OCI-LY3 (cell line): ENCODE measurements around the gene KLHL29.

Experiments
- H2AFZ ChIP-seq: fragments of 200-600, 300-600 bp; shearing (Covaris generic); 2 replicates; pipeline ENCODE4 v1.6.0; 2014; ENCODE audit warnings: antibody characterized with exemption, low read depth, low read length
- H3K27ac ChIP-seq: fragments of 200-600, 300-600 bp; sonication (generic); 2 replicates; pipeline ENCODE4 v1.5.1; 2014; ENCODE audit warnings: mild to moderate bottlenecking, low read length, moderate library complexity, mixed read lengths
- H3K27me3 ChIP-seq: fragments of 200-600, 300-600 bp; sonication (generic); 2 replicates; pipeline ENCODE4 v1.6.1; 2014; ENCODE audit warnings: low read depth, low read length, mixed read lengths
- H3K36me3 ChIP-seq: fragments of 200-600, 300-600 bp; sonication (generic); replicated peaks from 2 replicates; pipeline ENCODE3; 2014; ENCODE audit warnings: low read depth, low read length, mixed read lengths
- H3K4me1 ChIP-seq: fragments of 300-600, 200-600 bp; sonication (generic); 2 replicates; pipeline ENCODE4 v1.6.1; 2014; ENCODE audit warnings: low read length, mixed read lengths
- H3K4me2 ChIP-seq: fragments of 200-600, 300-600 bp; sonication (generic); 2 replicates; pipeline ENCODE4 v1.6.1; 2014; ENCODE audit warnings: low read length, mixed read lengths
- H3K4me3 ChIP-seq: fragments of 300-600, 200-600 bp; sonication (generic); 2 replicates; pipeline ENCODE4 v1.5.1; 2014; ENCODE audit warnings: antibody characterized with exemption, mild to moderate bottlenecking, low read length, moderate library complexity
- H3K79me2 ChIP-seq: fragments of 300-600, 200-600 bp; shearing (Covaris generic); 2 replicates; pipeline ENCODE4 v1.6.1; 2014; ENCODE audit warnings: mild to moderate bottlenecking, low read length, mixed read lengths
- H3K9ac ChIP-seq: fragments of 300-600, 200-600 bp; shearing (Covaris generic); 2 replicates; pipeline ENCODE4 v1.6.0; 2014; ENCODE audit warnings: mild to moderate bottlenecking, low read length, moderate library complexity
- H3K9me3 ChIP-seq: fragments of 200-600, 300-600 bp; shearing (Covaris generic); 2 replicates; pipeline ENCODE4 v1.6.1; 2014; ENCODE audit warnings: low read length, mixed read lengths; ENCODE audit not compliant: insufficient read depth
- H4K20me1 ChIP-seq: fragments of 200-600, 300-600 bp; sonication (generic); 2 replicates; pipeline ENCODE4 v1.6.1; 2016; ENCODE audit warnings: low read length, mixed read lengths; ENCODE audit not compliant: insufficient read depth
- CTCF ChIP-seq: fragments of 200-600, 300-600 bp; sonication (generic); IDR thresholded peaks from 2 replicates; pipeline ENCODE4 v1.5.1; 2014; ENCODE audit warnings: antibody characterized with exemption, low read length, low read depth
- EZH2phosphoT487 ChIP-seq: fragments of 200-600 bp; shearing (Covaris generic); IDR thresholded peaks from 2 replicates; pipeline ENCODE4 v1.6.1; 2018; ENCODE audit warnings: antibody characterized with exemption, mixed run types, low read depth

KLHL29 gene

DNA sequence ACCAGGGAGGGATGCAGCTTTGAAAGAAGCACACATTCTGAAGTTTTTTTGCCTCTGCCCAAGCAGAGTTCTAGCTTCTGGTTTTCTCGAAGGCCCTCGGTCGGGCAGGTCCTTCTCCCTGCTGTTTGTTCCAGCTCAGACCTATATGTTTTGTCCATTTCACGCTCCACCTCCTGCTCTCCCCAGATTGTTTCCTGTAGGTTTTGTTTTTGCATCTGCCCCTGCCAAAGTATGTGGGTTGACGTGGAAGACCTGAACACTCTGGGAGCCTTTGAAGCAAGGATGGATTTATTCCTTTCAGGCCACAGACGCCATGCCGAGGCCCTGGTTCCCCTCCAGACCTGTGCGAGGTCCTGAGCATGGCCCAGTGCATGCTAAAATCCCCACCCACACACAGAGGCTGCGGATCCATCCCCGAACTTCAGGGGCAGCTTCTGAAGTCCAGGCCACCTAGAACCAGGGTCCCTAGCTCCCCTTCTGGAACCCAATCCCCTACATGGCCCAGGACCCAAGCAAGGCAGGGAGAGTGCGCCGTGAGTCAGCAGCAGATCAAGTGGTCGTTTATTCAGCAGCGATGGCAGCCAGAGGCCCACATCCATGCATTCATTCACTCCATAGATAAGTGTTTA is 205.4 kb downstream of the KLHL29 start:
- H3K9me3 ChIP-seq, result no peaks in the 10 kb centered on the region
- H3K4me3 ChIP-seq, result no peak overlapping the region
- no peak overlapping the region for H3K9ac ChIP-seq
- no peak overlapping the region for H3K4me2 ChIP-seq
- H3K36me3 ChIP-seq, result no peaks in the 10 kb centered on the region
- no peak overlapping the region for H2AFZ ChIP-seq
- H3K4me1 ChIP-seq, result no peaks in the 10 kb centered on the region
- TF ChIP-seq CTCF (no peak), EZH2phosphoT487 (no peak)
- no peaks in the 10 kb centered on the region for H4K20me1 ChIP-seq
- no peaks in the 10 kb centered on the region for H3K79me2 ChIP-seq
- H3K27ac ChIP-seq, result no peak overlapping the region
- peaks cover 3% of the 10 kb centered on the region; the same call in 1 of the 2 replicates for H3K27me3 ChIP-seq

- no peaks in the 10 kb centered on the region for H3K4me1 ChIP-seq
- H3K9ac ChIP-seq, result no peak overlapping the region
- H4K20me1 ChIP-seq, result no peaks in the 10 kb centered on the region
- no peaks in the 10 kb centered on the region for H3K36me3 ChIP-seq
- TF ChIP-seq EZH2phosphoT487 (no peak), CTCF (no peak)
- H3K4me3 ChIP-seq, result no peak overlapping the region
- H3K79me2 ChIP-seq, result no peaks in the 10 kb centered on the region
- H3K4me2 ChIP-seq, result no peak overlapping the region
- no peak overlapping the region for H2AFZ ChIP-seq
- H3K9me3 ChIP-seq, result no peaks in the 10 kb centered on the region
- H3K27me3 ChIP-seq, result peaks cover 4% of the 10 kb centered on the region; the same call in 1 of the 2 replicates
- no peak overlapping the region for H3K27ac ChIP-seq
Observed at GRCh38 chr2:23591111-23591510, 206.1 kb downstream of the KLHL29 start.

- H3K79me2 ChIP-seq, result no peaks in the 10 kb centered on the region
- no peak overlapping the region for H3K4me2 ChIP-seq
- no peaks in the 10 kb centered on the region for H3K9me3 ChIP-seq
- no peak overlapping the region for H2AFZ ChIP-seq
- H3K9ac ChIP-seq, result no peak overlapping the region
- no peaks in the 10 kb centered on the region for H3K4me1 ChIP-seq
- H3K36me3 ChIP-seq, result no peaks in the 10 kb centered on the region
- H3K27me3 ChIP-seq, result peaks cover 4% of the 10 kb centered on the region; the same call in 1 of the 2 replicates
- no peak overlapping the region for H3K4me3 ChIP-seq
- no peaks in the 10 kb centered on the region for H4K20me1 ChIP-seq
- TF ChIP-seq CTCF (no peak), EZH2phosphoT487 (no peak)
- H3K27ac ChIP-seq, result no peak overlapping the region
Observed at GRCh38 chr2:23592061-23592685, 207.2 kb downstream of the KLHL29 start.

GRCh38 chr2:23592898-23593751 is 208.1 kb downstream of the KLHL29 start:
- H3K4me2 ChIP-seq, result no peak overlapping the region

More at GRCh38 chr2:23592898-23593751, 208.1 kb downstream of the KLHL29 start:
- no peak overlapping the region for H3K4me3 ChIP-seq
- no peaks in the 10 kb centered on the region for H3K36me3 ChIP-seq
- H3K27me3 ChIP-seq, result peaks cover 4% of the 10 kb centered on the region; the same call in 1 of the 2 replicates
- no peak overlapping the region for H2AFZ ChIP-seq
- H3K9ac ChIP-seq, result no peak overlapping the region
- H3K9me3 ChIP-seq, result no peaks in the 10 kb centered on the region
- no peaks in the 10 kb centered on the region for H3K4me1 ChIP-seq
- H3K79me2 ChIP-seq, result no peaks in the 10 kb centered on the region
- H3K27ac ChIP-seq, result no peak overlapping the region
- no peak for TF ChIP-seq EZH2phosphoT487
- TF ChIP-seq CTCF, result no peak
- no peaks in the 10 kb centered on the region for H4K20me1 ChIP-seq
